Keratinocyte (primary cell): ENCODE data around the gene ZBTB45. TPM values are rescaled to one million over a fixed set of nuclear protein-coding genes. Genes with fewer than 3 reads are reported as not detected.
"Not testable (repeated sequence)": the region's sequence is repeated elsewhere in the genome, so short reads cannot be mapped to it uniquely, and the experiment has no call there.

Source experiments
- DNase-seq: peaks from one replicate; pipeline ENCODE4 v3.0.0-alpha.2; 2011; ENCODE audit warnings: low read depth, missing footprints, low spot score
- FAIRE-seq: peaks from 2 replicates; lab custom pipeline; 2011; peaks lifted over from hg19 to GRCh38; lab: Jason Lieb, UNC
- H2AFZ ChIP-seq: 2 replicates; pipeline ENCODE4 v1.6.0; 2012; ENCODE audit warnings: low read length, control low read depth, inconsistent platforms; ENCODE audit not compliant: control insufficient read depth
- H3K27ac ChIP-seq: 2 replicates; pipeline ENCODE4 v1.5.1; 2011; ENCODE audit warnings: low read length; ENCODE audit not compliant: control insufficient read depth, insufficient read depth
- H3K27me3 ChIP-seq: 3 replicates; pipeline ENCODE4 v1.6.0; 2011; ENCODE audit warnings: low read length; ENCODE audit not compliant: control insufficient read depth, insufficient read depth; ENCODE audit errors: extremely low read depth
- H3K36me3 ChIP-seq, 2 experiments: 2 replicates in 1 of 2; 3 replicates in 1 of 2; pipeline ENCODE4 v1.5.1; 2011; ENCODE audit warnings: low read length in 2 of 2, mild to moderate bottlenecking in 1 of 2; ENCODE audit not compliant: control insufficient read depth in 2 of 2, insufficient read depth in 2 of 2; ENCODE audit errors: extremely low read depth in 1 of 2
- H3K4me1 ChIP-seq: 3 replicates; pipeline ENCODE4 v1.5.1; 2011; ENCODE audit warnings: low read length; ENCODE audit not compliant: control insufficient read depth, insufficient read depth; ENCODE audit errors: extremely low read depth
- H3K4me2 ChIP-seq: 3 replicates; pipeline ENCODE4 v1.6.0; 2011; ENCODE audit warnings: low read depth, low read length; ENCODE audit not compliant: control insufficient read depth, insufficient read depth; ENCODE audit errors: extremely low read depth
- H3K4me3 ChIP-seq, 3 experiments: fragments of 200-600 bp in 1 of 3; sonication (generic) in 1 of 3; 2 replicates in 2 of 3; 3 replicates in 1 of 3; pipeline ENCODE4 v1.5.1; 2011 to 2016; ENCODE audit warnings: low read length in 3 of 3, mild to moderate bottlenecking in 3 of 3, control low read depth in 2 of 3, inconsistent platforms in 1 of 3, low read depth in 1 of 3, mixed read lengths in 1 of 3, mixed run types in 1 of 3, moderate library complexity in 1 of 3; ENCODE audit not compliant: control insufficient read depth in 2 of 3, insufficient read depth in 2 of 3; ENCODE audit errors: extremely low read depth in 1 of 3
- H3K79me2 ChIP-seq: 2 replicates; pipeline ENCODE4 v1.6.0; 2012; ENCODE audit warnings: low read length; ENCODE audit not compliant: control insufficient read depth, insufficient read depth
- H3K9ac ChIP-seq: 3 replicates; pipeline ENCODE4 v1.6.0; 2011; ENCODE audit warnings: low read length; ENCODE audit not compliant: control insufficient read depth, insufficient read depth; ENCODE audit errors: extremely low read depth
- H3K9me1 ChIP-seq: 3 replicates; pipeline ENCODE4 v1.6.0; 2011; ENCODE audit warnings: low read length; ENCODE audit not compliant: control insufficient read depth, insufficient read depth; ENCODE audit errors: extremely low read depth
- H3K9me3 ChIP-seq: 2 replicates; pipeline ENCODE4 v1.5.1; 2012; ENCODE audit warnings: low read depth, low read length; ENCODE audit not compliant: control insufficient read depth
- H4K20me1 ChIP-seq: 3 replicates; pipeline ENCODE4 v1.6.0; 2011; ENCODE audit warnings: low read length; ENCODE audit not compliant: control insufficient read depth, insufficient read depth; ENCODE audit errors: extremely low read depth
- EZH2 ChIP-seq: IDR thresholded peaks from one replicate; pipeline ENCODE4 v1.6.1; 2012; ENCODE audit warnings: inconsistent platforms, mild to moderate bottlenecking, low read length, moderate library complexity
- dilution Hi-C: fragments of 300-500 bp; cut with MboI; formaldehyde crosslinking; loops from one replicate; pipeline ENCODE4 v1.7.0; 2020; ENCODE audit warnings: low sequenced_read_pairs; ENCODE audit not compliant: extremely low pct_ligation_motif_present
- polyA plus RNA-seq, 5 experiments: library from polyadenylated mRNA; depleted of rRNA in 3 of 5; stranded (reverse) in 3 of 5; stranded (forward) in 1 of 5; unstranded in 1 of 5; fragments of >200 nt; gene quantifications; 1 replicate in 1 of 5; 2 replicates in 3 of 5; 3 replicates in 1 of 5; pipeline versions ENCODE4 v1.2.1 to v1.2.3, GENCODE V29; 2011 to 2012; ENCODE audit warnings: missing spikeins in 2 of 5, low read depth in 1 of 5, low replicate concordance in 1 of 5
- TF ChIP-seq, protein P1 (sequence below), 3 experiments: IDR thresholded peaks in 1 of 3; conservative IDR thresholded peaks in 1 of 3; optimal IDR thresholded peaks in 1 of 3; 2 replicates in 2 of 3; 3 replicates in 1 of 3; pipeline versions ENCODE3 to v1.5.1; 2011; ENCODE audit warnings: low read length in 3 of 3, mild to moderate bottlenecking in 3 of 3, moderate library complexity in 2 of 3, control low read depth in 1 of 3, inconsistent platforms in 1 of 3; ENCODE audit not compliant: insufficient read depth in 2 of 3; ENCODE audit errors: extremely low read depth in 1 of 3

The ZBTB45 gene
- polyA plus RNA-seq, 1 donor (not counting 4 experiments of a cell fraction or from before 2014, with no cell fraction given): 3.1 TPM

DNA sequence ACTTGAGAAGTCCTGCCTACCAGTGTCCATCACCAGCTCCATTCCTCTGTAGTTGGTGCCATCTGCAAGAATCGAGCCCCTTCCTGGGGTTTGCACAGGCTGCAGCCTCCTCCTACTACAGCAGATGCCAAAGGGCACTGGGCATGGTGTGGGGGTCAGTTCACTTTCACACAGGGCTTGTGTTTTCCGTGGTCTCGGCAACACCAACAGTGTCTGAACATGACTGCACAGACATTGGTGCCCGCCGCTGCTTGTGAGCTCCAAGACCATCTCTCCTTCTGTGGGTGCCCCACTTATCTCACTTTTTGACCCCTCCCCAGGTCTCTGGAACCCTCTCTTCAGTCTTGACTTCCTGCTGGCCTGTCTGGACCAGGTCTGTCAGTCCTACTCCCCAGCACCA lies 28.2 kb downstream of the ZBTB45 start:
- dilution Hi-C loops: no loop called here
- no peak for FAIRE-seq
- no peaks in the 10 kb centered on the region for H3K27me3 ChIP-seq

DNA sequence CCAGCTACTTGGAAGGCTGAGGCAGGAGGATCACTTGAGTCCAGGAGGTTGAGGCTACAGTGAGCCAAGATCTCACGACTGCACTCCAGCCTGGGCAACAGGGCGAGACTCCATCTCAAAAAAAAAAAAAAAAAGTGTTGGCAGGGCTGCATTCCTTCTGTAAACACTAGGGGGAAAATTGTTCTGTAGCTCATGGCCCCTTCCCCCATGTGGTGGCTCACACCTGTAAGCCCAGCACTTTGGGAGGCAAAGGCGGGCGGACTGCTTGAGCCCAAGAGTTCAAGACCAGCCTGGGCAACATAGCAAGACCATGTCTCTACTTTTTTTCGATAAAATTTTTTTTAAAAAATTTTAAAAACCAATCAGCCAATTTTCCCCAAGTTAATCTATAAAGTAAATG lies 35.3 kb downstream of the ZBTB45 start:
- FAIRE-seq, dilution Hi-C loops: not testable (repeated sequence)

More for the DNA sequence above, 28.2 kb downstream of the ZBTB45 start:
- H3K9me1 ChIP-seq: no peaks in the 10 kb centered on the region
- H3K79me2 ChIP-seq: no peaks in the 10 kb centered on the region
- no peak overlapping the region for H3K4me3 ChIP-seq
- TF ChIP-seq, protein P1, sequence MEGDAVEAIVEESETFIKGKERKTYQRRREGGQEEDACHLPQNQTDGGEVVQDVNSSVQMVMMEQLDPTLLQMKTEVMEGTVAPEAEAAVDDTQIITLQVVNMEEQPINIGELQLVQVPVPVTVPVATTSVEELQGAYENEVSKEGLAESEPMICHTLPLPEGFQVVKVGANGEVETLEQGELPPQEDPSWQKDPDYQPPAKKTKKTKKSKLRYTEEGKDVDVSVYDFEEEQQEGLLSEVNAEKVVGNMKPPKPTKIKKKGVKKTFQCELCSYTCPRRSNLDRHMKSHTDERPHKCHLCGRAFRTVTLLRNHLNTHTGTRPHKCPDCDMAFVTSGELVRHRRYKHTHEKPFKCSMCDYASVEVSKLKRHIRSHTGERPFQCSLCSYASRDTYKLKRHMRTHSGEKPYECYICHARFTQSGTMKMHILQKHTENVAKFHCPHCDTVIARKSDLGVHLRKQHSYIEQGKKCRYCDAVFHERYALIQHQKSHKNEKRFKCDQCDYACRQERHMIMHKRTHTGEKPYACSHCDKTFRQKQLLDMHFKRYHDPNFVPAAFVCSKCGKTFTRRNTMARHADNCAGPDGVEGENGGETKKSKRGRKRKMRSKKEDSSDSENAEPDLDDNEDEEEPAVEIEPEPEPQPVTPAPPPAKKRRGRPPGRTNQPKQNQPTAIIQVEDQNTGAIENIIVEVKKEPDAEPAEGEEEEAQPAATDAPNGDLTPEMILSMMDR (optimal IDR thresholded peaks at IDR 0.05 in 1 of 3, IDR thresholded peaks at IDR 0.05 in 1 of 3, conservative IDR thresholded peaks at IDR 0.05 in 1 of 3; ENCODE audit: extremely low read depth in 1 of 3, insufficient read depth in 2 of 3, low read length in 3 of 3): no peak
- H3K36me3 ChIP-seq: no peaks in the 10 kb centered on the region
- no peaks in the 10 kb centered on the region for H4K20me1 ChIP-seq
- no peaks in the 10 kb centered on the region for H3K9me3 ChIP-seq
- DNase-seq: no peak
- no peak overlapping the region for H3K4me2 ChIP-seq
- no peak overlapping the region for H3K9ac ChIP-seq
- peaks cover 5% of the 10 kb centered on the region for H3K4me1 ChIP-seq
- H2AFZ ChIP-seq: no peak overlapping the region
- H3K27ac ChIP-seq: no peak overlapping the region

DNA sequence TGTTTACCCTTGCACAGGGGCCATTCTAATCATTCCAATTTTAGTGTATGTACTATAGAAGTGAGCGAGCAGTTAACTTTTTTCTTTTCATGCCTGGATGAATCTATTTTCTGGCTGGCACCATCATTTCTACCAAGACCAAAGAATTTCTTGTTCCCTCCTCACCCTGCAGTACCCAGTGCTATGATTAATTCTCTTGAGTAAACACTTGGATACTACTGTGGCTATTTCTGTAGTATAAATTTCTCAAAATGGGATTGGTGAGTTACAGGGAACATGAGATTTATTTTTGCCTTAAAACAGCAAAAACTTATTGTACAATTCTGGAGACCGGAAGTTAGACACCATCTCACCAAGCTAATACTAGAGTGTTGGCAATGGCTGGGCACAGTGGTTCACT lies 35.8 kb downstream of the ZBTB45 start:
- peaks cover 8% of the 10 kb centered on the region for H3K4me1 ChIP-seq
- no peaks in the 10 kb centered on the region for H3K9me1 ChIP-seq
- DNase-seq (no peak), FAIRE-seq (no peak)
- H3K4me3 ChIP-seq: no peak overlapping the region
- dilution Hi-C loops: no loop called here
- no peaks in the 10 kb centered on the region for H3K9me3 ChIP-seq
- H4K20me1 ChIP-seq: no peaks in the 10 kb centered on the region
- H3K4me2 ChIP-seq: no peak overlapping the region
- H3K79me2 ChIP-seq: no peaks in the 10 kb centered on the region
- no peaks in the 10 kb centered on the region for H3K27me3 ChIP-seq
- H2AFZ ChIP-seq: no peak overlapping the region
- no peak overlapping the region for H3K27ac ChIP-seq
- TF ChIP-seq EZH2: no peak
- TF ChIP-seq, protein P1 (optimal IDR thresholded peaks at IDR 0.05 in 1 of 3, IDR thresholded peaks at IDR 0.05 in 1 of 3, conservative IDR thresholded peaks at IDR 0.05 in 1 of 3; ENCODE audit: extremely low read depth in 1 of 3, insufficient read depth in 2 of 3, low read length in 3 of 3): no peak
- no peak overlapping the region for H3K9ac ChIP-seq
- H3K36me3 ChIP-seq: peaks cover 0 to 9% of the 10 kb centered on the region in 2 experiments

More for the DNA sequence above, 35.3 kb downstream of the ZBTB45 start:
- H3K27ac ChIP-seq, DNase-seq, H3K9me1 ChIP-seq, H3K9ac ChIP-seq, H3K4me3 ChIP-seq, H2AFZ ChIP-seq, H3K9me3 ChIP-seq, H3K4me1 ChIP-seq, H4K20me1 ChIP-seq, H3K4me2 ChIP-seq, H3K27me3 ChIP-seq, H3K79me2 ChIP-seq, H3K36me3 ChIP-seq: not testable (repeated sequence)
